H1 (cell line): Measurements from ENCODE around the gene FAM81A. TPM values are rescaled to one million over a fixed set of nuclear protein-coding genes. Genes with fewer than 3 reads are reported as not detected.

Experiments
- CTCF ChIA-PET: fragments of 300-600 bp; sonication (Branson Sonifier 250); formaldehyde crosslinking; loops from one replicate; lab custom pipeline; 2021; ENCODE audit not compliant: partially characterized antibody; lab: Charles Lee
- POLR2A ChIA-PET: fragments of 300-600 bp; sonication (Branson Sonifier 250); formaldehyde crosslinking; loops from one replicate; lab custom pipeline; 2021; ENCODE audit warnings: inconsistent platforms; ENCODE audit not compliant: partially characterized antibody; lab: Charles Lee
- DNase-seq, 2 experiments: peaks; one replicate each; pipeline versions ENCODE4 v3.0.0 to v3.0.0-alpha.2; 2010 to 2022; ENCODE audit warnings: low spot score in 2 of 2, low read depth in 1 of 2, mixed read lengths in 1 of 2
- FAIRE-seq: peaks from 2 replicates; lab custom pipeline; 2011; peaks lifted over from hg19 to GRCh38; lab: Jason Lieb, UNC
- H2AFZ ChIP-seq: 2 replicates; pipeline ENCODE4 v1.8.1; 2012; ENCODE audit warnings: low read length, inconsistent platforms
- H2AK5ac ChIP-seq: 2 replicates; pipeline ENCODE4 v1.6.1; 2013; ENCODE audit warnings: low read depth, low read length
- H2BK120ac ChIP-seq: replicated peaks from 2 replicates; pipeline ENCODE3; 2013; ENCODE audit warnings: low read depth, low read length, inconsistent platforms
- H2BK12ac ChIP-seq: 2 replicates; pipeline ENCODE4 v1.6.1; 2013; ENCODE audit warnings: low read depth, low read length
- H2BK15ac ChIP-seq: 2 replicates; pipeline ENCODE4 v1.6.1; 2013; ENCODE audit warnings: low read length
- H2BK20ac ChIP-seq: 2 replicates; pipeline ENCODE4 v1.6.1; 2013; ENCODE audit warnings: low read length
- H2BK5ac ChIP-seq: 2 replicates; pipeline ENCODE4 v1.6.1; 2013; ENCODE audit warnings: low read depth, low read length
- H3K14ac ChIP-seq: 2 replicates; pipeline ENCODE4 v1.6.1; 2013; ENCODE audit warnings: inconsistent platforms; ENCODE audit not compliant: insufficient read length
- H3K18ac ChIP-seq: 2 replicates; pipeline ENCODE4 v1.6.1; 2013; ENCODE audit warnings: low read length; ENCODE audit errors: extremely low read depth
- H3K23ac ChIP-seq: 2 replicates; pipeline ENCODE4 v1.6.1; 2013; ENCODE audit warnings: inconsistent platforms; ENCODE audit not compliant: insufficient read length
- H3K23me2 ChIP-seq: 2 replicates; pipeline ENCODE4 v1.6.1; 2013; ENCODE audit warnings: low read depth, low read length
- H3K27ac ChIP-seq: 2 replicates; pipeline ENCODE4 v1.6.1; 2011; ENCODE audit warnings: low read depth, low read length, inconsistent platforms
- H3K27me3 ChIP-seq, 4 experiments: replicated peaks in 1 of 4; 1 replicate in 1 of 4; 2 replicates in 3 of 4; pipeline versions ENCODE4 v1.6.1 to v1.8.1; 2011 to 2013; ENCODE audit warnings: low read length in 3 of 4, mild to moderate bottlenecking in 3 of 4, inconsistent platforms in 2 of 4, mixed read lengths in 2 of 4, moderate library complexity in 1 of 4; ENCODE audit not compliant: control insufficient read depth in 3 of 4, insufficient read depth in 3 of 4; ENCODE audit errors: extremely low read depth in 1 of 4
- H3K36me3 ChIP-seq, 4 experiments: 2 replicates each; pipeline versions ENCODE4 v1.6.1 to v1.8.1; 2011 to 2013; ENCODE audit warnings: mild to moderate bottlenecking in 4 of 4, low read length in 3 of 4, moderate library complexity in 2 of 4, control low read depth in 1 of 4, inconsistent platforms in 1 of 4; ENCODE audit not compliant: insufficient read depth in 4 of 4, control insufficient read depth in 2 of 4
- H3K4ac ChIP-seq: replicated peaks from 2 replicates; pipeline ENCODE3; 2013; ENCODE audit warnings: low read length, low read depth, mixed read lengths, inconsistent platforms; ENCODE audit not compliant: insufficient read length
- H3K4me1 ChIP-seq, 4 experiments: replicated peaks in 1 of 4; 1 replicate in 1 of 4; 2 replicates in 3 of 4; pipeline versions ENCODE4 v1.6.1 to v1.8.1; 2011 to 2013; ENCODE audit warnings: low read length in 3 of 4, inconsistent platforms in 2 of 4, mixed read lengths in 1 of 4; ENCODE audit not compliant: insufficient read depth in 4 of 4, control insufficient read depth in 3 of 4
- H3K4me2 ChIP-seq, 2 experiments: 2 replicates each; pipeline versions ENCODE4 v1.6.1 to v1.8.1; 2011 to 2013; ENCODE audit warnings: low read depth in 2 of 2, low read length in 2 of 2, control low read depth in 1 of 2, inconsistent platforms in 1 of 2, mild to moderate bottlenecking in 1 of 2; ENCODE audit not compliant: insufficient read depth in 1 of 2
- H3K4me3 ChIP-seq, 4 experiments: fragments of 200-600, 300-600 bp in 1 of 4; sonication (generic), shearing (Covaris generic), sonication (Bioruptor Twin) in 1 of 4; 2 replicates each; pipeline versions ENCODE4 v1.5.1 to v1.8.1; 2011 to 2016; ENCODE audit warnings: low read length in 4 of 4, low read depth in 3 of 4, control low read depth in 2 of 4, inconsistent platforms in 2 of 4, mild to moderate bottlenecking in 2 of 4, mixed read lengths in 1 of 4, moderate library complexity in 1 of 4; ENCODE audit not compliant: insufficient read depth in 2 of 4; ENCODE audit errors: extremely low read depth in 1 of 4
- H3K56ac ChIP-seq: replicated peaks from 2 replicates; pipeline ENCODE3; 2013; ENCODE audit warnings: low read depth, mild to moderate bottlenecking, mixed read lengths, low read length, inconsistent platforms; ENCODE audit not compliant: insufficient read length
- H3K79me1 ChIP-seq: 2 replicates; pipeline ENCODE4 v1.6.1; 2013; ENCODE audit warnings: low read depth, low read length, control low read depth
- H3K79me2 ChIP-seq, 2 experiments: 2 replicates each; pipeline versions ENCODE4 v1.6.1 to v1.8.1; 2012 to 2013; ENCODE audit warnings: low read length in 2 of 2, mild to moderate bottlenecking in 2 of 2, inconsistent platforms in 1 of 2; ENCODE audit not compliant: insufficient read depth in 2 of 2, control insufficient read depth in 1 of 2
- H3K9ac ChIP-seq, 4 experiments: replicated peaks in 1 of 4; 1 replicate in 1 of 4; 2 replicates in 3 of 4; pipeline versions ENCODE4 v1.6.1 to v1.8.1; 2011 to 2013; ENCODE audit warnings: low read depth in 3 of 4, low read length in 3 of 4, control low read depth in 2 of 4, mild to moderate bottlenecking in 2 of 4, moderate library complexity in 2 of 4, inconsistent platforms in 1 of 4; ENCODE audit errors: extremely low read depth in 1 of 4
- H3K9me3 ChIP-seq, 2 experiments: 2 replicates each; pipeline versions ENCODE4 v1.6.1 to v1.8.1; 2012 to 2013; ENCODE audit warnings: mild to moderate bottlenecking in 2 of 2, moderate library complexity in 2 of 2, control low read depth in 1 of 2, inconsistent platforms in 1 of 2, low read depth in 1 of 2, low read length in 1 of 2, mixed read lengths in 1 of 2; ENCODE audit not compliant: insufficient read depth in 2 of 2
- H4K20me1 ChIP-seq, 2 experiments: replicated peaks in 1 of 2; 2 replicates each; pipeline versions ENCODE3 to v1.8.1; 2011 to 2013; ENCODE audit warnings: inconsistent platforms in 2 of 2, low read length in 2 of 2, mild to moderate bottlenecking in 1 of 2; ENCODE audit not compliant: insufficient read depth in 2 of 2, control insufficient read depth in 1 of 2
- H4K5ac ChIP-seq: 2 replicates; pipeline ENCODE4 v1.6.1; 2013; ENCODE audit warnings: low read length, low read depth, mixed read lengths, inconsistent platforms; ENCODE audit not compliant: insufficient read length
- H4K8ac ChIP-seq: 2 replicates; pipeline ENCODE4 v1.8.0; 2013; ENCODE audit warnings: mild to moderate bottlenecking, moderate library complexity, low read length, inconsistent platforms; ENCODE audit not compliant: insufficient read depth; ENCODE audit errors: extremely low read depth
- H4K91ac ChIP-seq: replicated peaks from 2 replicates; pipeline ENCODE3; 2013; ENCODE audit warnings: low read length, mixed read lengths, inconsistent platforms; ENCODE audit not compliant: insufficient read length
- HDAC2 ChIP-seq, 2 experiments: fragments of 300-600 bp in 1 of 2; sonication (generic) in 1 of 2; IDR thresholded peaks; 2 replicates each; pipeline ENCODE4 v1.6.1; 2011 to 2012; ENCODE audit warnings: low read depth in 2 of 2, low read length in 2 of 2, mild to moderate bottlenecking in 2 of 2, moderate library complexity in 2 of 2, borderline replicate concordance in 1 of 2, inconsistent platforms in 1 of 2
- JUND ChIP-seq: IDR thresholded peaks from 2 replicates; pipeline ENCODE4 v1.6.1; 2011; ENCODE audit warnings: mild to moderate bottlenecking, improper control_type of control experiment, low read length
- POLR2AphosphoS5 ChIP-seq: IDR thresholded peaks from 2 replicates; pipeline ENCODE4 v1.6.1; 2011; ENCODE audit warnings: low read depth, low read length
- RBBP5 ChIP-seq: IDR thresholded peaks from 2 replicates; pipeline ENCODE4 v1.7.1; 2012; ENCODE audit warnings: low read depth, mild to moderate bottlenecking, inconsistent platforms, low read length, moderate library complexity, borderline replicate concordance
- RXRA ChIP-seq: IDR thresholded peaks from 2 replicates; pipeline ENCODE4 v1.6.1; 2011; ENCODE audit warnings: low read depth, mild to moderate bottlenecking, low read length, moderate library complexity; ENCODE audit not compliant: insufficient read depth
- TCF12 ChIP-seq: IDR thresholded peaks from 2 replicates; pipeline ENCODE4 v1.6.1; 2011; ENCODE audit warnings: low read depth, mild to moderate bottlenecking, low read length
- TEAD4 ChIP-seq: IDR thresholded peaks from 2 replicates; pipeline ENCODE4 v1.6.1; 2012; ENCODE audit warnings: low read depth, low read length, inconsistent platforms, mixed read lengths
- WGBS, 2 experiments: shearing (Covaris generic) in 1 of 2; methylation state at CpG; one replicate each; pipeline versions ENCODE4 v1.1.6 to v1.1.7; 2013 to 2015; ENCODE audit warnings: low lambda C conversion rate in 2 of 2, mixed read lengths in 2 of 2, inconsistent platforms in 1 of 2, low coverage in 1 of 2, missing lambda C conversion rate in 1 of 2; ENCODE audit not compliant: insufficient replicate concordance in 2 of 2, insufficient coverage in 1 of 2, insufficient read length in 1 of 2; ENCODE audit errors: extremely low coverage in 1 of 2, missing lambda C conversion rate in 1 of 2; 5-methylcytosine and 5-hydroxymethylcytosine counted together
- polyA plus RNA-seq, 7 experiments: library from polyadenylated mRNA; depleted of rRNA in 3 of 7; stranded (reverse) in 5 of 7; unstranded in 2 of 7; fragments of >200 nt in 5 of 7; fragments of 200-250 nt in 2 of 7; gene quantifications; 1 replicate in 5 of 7; 2 replicates in 1 of 7; 4 replicates in 1 of 7; pipeline versions ENCODE4 v1.2.1 to v1.2.3, GENCODE V29; 2011 to 2013; ENCODE audit warnings: missing spikeins in 2 of 7, mixed read lengths in 2 of 7
- total RNA-seq: library from RNA; stranded (reverse); fragmentation: NEBNext Ultra II Directional; extraction: Animal tissue kit (Norgen Biotek cat#: 25700); gene quantifications from 2 replicates; pipeline ENCODE4 v1.2.1, GENCODE V29; 2021

FAM81A gene
- total and polyA plus RNA-seq, 2 of the 8 experiments (the other 6 are each of a cell fraction or from before 2014, with no cell fraction given) = 0.56 to 3.0 TPM

DNA sequence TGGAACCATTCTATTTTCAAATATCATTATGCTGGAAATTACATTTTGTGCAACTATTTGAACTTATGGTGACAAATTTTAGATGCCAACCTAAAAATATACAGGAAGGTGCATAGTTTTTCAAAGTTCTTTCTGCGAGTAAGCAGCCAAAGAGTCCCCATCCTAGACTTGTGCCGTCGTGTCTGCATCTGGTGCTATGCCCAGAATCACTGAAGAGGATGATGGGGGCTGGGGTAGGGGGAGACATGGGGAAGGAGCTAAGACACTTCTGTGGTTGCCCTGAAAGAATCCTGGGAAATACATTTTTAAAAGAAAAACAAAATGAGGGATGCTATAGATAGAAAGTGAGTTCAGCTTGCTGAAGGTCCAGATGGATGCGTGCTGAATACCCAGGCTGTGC is 21.2 kb upstream of the FAM81A start:
- Histone ChIP-seq H3K4ac (no peak overlapping the region), H3K27ac (no peak overlapping the region), H4K20me1 (no peaks in the 10 kb centered on the region), H3K18ac (no peak overlapping the region), H3K9me3 (no peaks in the 10 kb centered on the region), H4K8ac (no peak overlapping the region), H3K4me3 (no peak overlapping the region), H3K23ac (no peak overlapping the region), H2BK12ac (no peak overlapping the region), H3K79me2 (no peaks in the 10 kb centered on the region), H2AFZ (no peak overlapping the region), H2AK5ac (no peak overlapping the region), H3K4me1 (peaks cover 0 to 7% (median 2%) of the 10 kb centered on the region in 4 experiments; a peak in 2 of 7 replicates), H3K79me1 (no peaks in the 10 kb centered on the region), H3K23me2 (no peaks in the 10 kb centered on the region), H4K5ac (no peak overlapping the region), H3K36me3 (no peaks in the 10 kb centered on the region), H2BK5ac (no peak overlapping the region), H3K9ac (no peak overlapping the region), H4K91ac (no peak overlapping the region), H3K4me2 (no peak overlapping the region), H3K56ac (no peak overlapping the region), H2BK120ac (no peak overlapping the region), H2BK20ac (no peak overlapping the region), H3K14ac (no peak overlapping the region), H2BK15ac (no peak overlapping the region), H3K27me3 (no peaks in the 10 kb centered on the region; a peak in 1 of 7 replicates)
- TF ChIP-seq HDAC2 (IDR thresholded peaks at IDR 0.05; ENCODE audit: borderline replicate concordance in 1 of 2, low read depth in 2 of 2, low read length in 2 of 2) = no peak
- TF ChIP-seq TCF12 = no peak
- TF ChIP-seq POLR2AphosphoS5 = no peak
- TF ChIP-seq RXRA = no peak
- no peak for TF ChIP-seq JUND
- TF ChIP-seq TEAD4 = no peak
- TF ChIP-seq RBBP5 = no peak
- CTCF ChIA-PET = interaction anchor here (0.8 to 2.6 kb wide), 3 partner anchors 11 to 170 kb away, joined by 3 to 8 read pairs (median 4); no protein-coding TSS in a partner anchor
- FAIRE-seq (no peak), DNase-seq (no peak)
- 90% methylated on average over 4 of the region's 4 CpGs; no CpG with 5 or more reads in 1 of the 2 experiments for WGBS, 2 experiments
- POLR2A ChIA-PET = no interaction called here
